H1 (cell line): ENCODE measurements around the gene ZNF565. TPM values are rescaled to one million over a fixed set of nuclear protein-coding genes. Genes with fewer than 3 reads are reported as not detected.

Experiments
- TBP ChIP-seq: IDR thresholded peaks from 2 replicates; pipeline ENCODE4 v1.6.1; 2011; ENCODE audit warnings: low read depth, low read length, improper control_type of control experiment
- polyA plus RNA-seq, 7 experiments: library from polyadenylated mRNA; depleted of rRNA in 3 of 7; stranded (reverse) in 5 of 7; unstranded in 2 of 7; fragments of >200 nt in 5 of 7; fragments of 200-250 nt in 2 of 7; gene quantifications; 1 replicate in 5 of 7; 2 replicates in 1 of 7; 4 replicates in 1 of 7; pipeline versions ENCODE4 v1.2.1 to v1.2.3, GENCODE V29; 2011 to 2013; ENCODE audit warnings: missing spikeins in 2 of 7, mixed read lengths in 2 of 7
- total RNA-seq: library from RNA; stranded (reverse); fragmentation: NEBNext Ultra II Directional; extraction: Animal tissue kit (Norgen Biotek cat#: 25700); gene quantifications from 2 replicates; pipeline ENCODE4 v1.2.1, GENCODE V29; 2021

ZNF565 gene
- total and polyA plus RNA-seq, 2 of the 8 experiments (the other 6 are each of a cell fraction or from before 2014, with no cell fraction given): 0.89 to 3.1 TPM

DNA sequence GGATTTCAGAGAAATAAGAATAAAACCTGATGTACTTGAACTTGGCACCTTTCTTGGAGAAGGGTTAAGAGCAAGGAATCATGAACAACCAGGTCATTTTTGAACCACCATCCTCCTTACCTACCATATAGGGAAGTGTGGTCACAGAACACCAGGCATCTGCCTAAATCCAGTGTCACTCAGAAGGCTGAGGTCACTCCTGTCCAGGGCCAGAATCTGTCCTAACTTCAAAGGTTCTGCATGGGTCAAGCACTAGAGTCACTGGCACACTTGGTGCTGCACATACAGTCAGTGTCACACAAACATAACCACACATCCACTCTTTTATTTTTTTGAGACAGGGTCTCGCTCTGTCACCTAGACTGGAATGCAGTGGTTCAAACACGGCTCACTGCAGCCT, 1.6 kb downstream of the ZNF565 start (continued):
- no peak for TF ChIP-seq TBP
